ENCODE measurements around the gene ACAD9. TPM values are rescaled to one million over a fixed set of nuclear protein-coding genes. Genes with fewer than 3 reads are reported as not detected.

ACAD9 gene
- total and polyA plus RNA-seq, 9 of the 15 experiments (the other 6 are each of a cell fraction or from before 2014, with no cell fraction given): 10.2 to 32.6 (median 22.8) TPM

- TF ChIP-seq MCM3 (IDR thresholded peaks at IDR 0.05) (no peak), U2AF1 (optimal IDR thresholded peaks at IDR 0.05; ENCODE audit: low read depth, low read length) (no peak), SRSF3 (IDR thresholded peaks at IDR 0.05; ENCODE audit: insufficient read depth, low read length) (no peak), CEBPB (tag; IDR thresholded peaks at IDR 0.05) (no peak), ZNF764 (CRISPR knock-in tag; IDR thresholded peaks at IDR 0.05; ENCODE audit: low read depth) (no peak), SNIP1 (IDR thresholded peaks at IDR 0.05; ENCODE audit: low read depth) (no peak), CBFA2T2 (conservative IDR thresholded peaks at IDR 0.05) (peak; percentile 53), ZNF143 (CRISPR knock-in tag; IDR thresholded peaks at IDR 0.05) (no peak), GTF2B (IDR thresholded peaks at IDR 0.05; ENCODE audit: extremely low read depth, insufficient read length) (no peak), SMARCA5 (IDR thresholded peaks at IDR 0.05) (0 out of 2 replicates have a peak, but pooled peaks have one; percentile 32), ZNF780A (CRISPR knock-in tag; IDR thresholded peaks at IDR 0.05) (no peak), ZEB2 (IDR thresholded peaks at IDR 0.05) (no peak), NCOA2 (IDR thresholded peaks at IDR 0.05; ENCODE audit: partially characterized antibody in 2 of 2) (no peak), ZC3H4 (CRISPR knock-in tag; IDR thresholded peaks at IDR 0.05; ENCODE audit: borderline replicate concordance) (no peak), PYGO2 (tag; IDR thresholded peaks at IDR 0.05) (no peak), ATF6 (CRISPR knock-in tag; IDR thresholded peaks at IDR 0.05) (no peak), ZNF584 (CRISPR knock-in tag; IDR thresholded peaks at IDR 0.05; ENCODE audit: low read depth) (no peak), CHD2 (IDR thresholded peaks at IDR 0.05; ENCODE audit: low read depth, low read length) (no peak), CREM (IDR thresholded peaks at IDR 0.05; ENCODE audit: low read depth) (no peak), CEBPG (CRISPR knock-in tag; IDR thresholded peaks at IDR 0.05) (no peak), CEBPG (tag; conservative IDR thresholded peaks at IDR 0.05 in 1 of 2, IDR thresholded peaks at IDR 0.05 in 1 of 2) (no peak), CBFA2T3 (IDR thresholded peaks at IDR 0.05) (peak; percentile 74), ATF2 (CRISPR knock-in tag; IDR thresholded peaks at IDR 0.05) (no peak), FIP1L1 (IDR thresholded peaks at IDR 0.05; ENCODE audit: low read depth, low read length, poor library complexity, severe bottlenecking) (no peak), SRSF7 (optimal IDR thresholded peaks at IDR 0.05; ENCODE audit: low read depth, low read length) (no peak), ZNF217 (CRISPR knock-in tag; IDR thresholded peaks at IDR 0.05) (no peak), ILK (tag; IDR thresholded peaks at IDR 0.05; ENCODE audit: borderline replicate concordance, low read depth) (no peak)
These were observed 37.2 kb upstream of the ACAD9 start (continued) for GRCh38 chr3:128841926-128842920.
